ENCODE measurements around the gene IGFL4.

The IGFL4 gene

GRCh38 chr19:46081928-46082727 is 41.3 kb upstream of the IGFL4 start:
- Histone ChIP-seq H3K9ac (ENCODE audit: low read length) (no peak overlapping the region), H3K79me2 (ENCODE audit: low read length) (no peaks in the 10 kb centered on the region), H3K4me2 (ENCODE audit: low read depth, low read length) (no peak overlapping the region), H3K9me2 (replicated peaks; ENCODE audit: insufficient read depth, low read length) (no peaks in the 10 kb centered on the region), H3K9me3 (replicated peaks; ENCODE audit: insufficient read depth, low read length) (no peaks in the 10 kb centered on the region), H3K36me3 (replicated peaks; ENCODE audit: insufficient read depth, low read length) (no peaks in the 10 kb centered on the region), H3F3A (ENCODE audit: insufficient read depth, low read length) (no peaks in the 10 kb centered on the region), H3K27me3 (replicated peaks; ENCODE audit: insufficient read depth, low read length) (peaks cover 66% of the 10 kb centered on the region), H3K27ac (ENCODE audit: low read length) (no peak overlapping the region), H4K20me1 (ENCODE audit: insufficient read depth, low read length) (no peaks in the 10 kb centered on the region), H3K4me1 (ENCODE audit: low read length) (peaks cover 5% of the 10 kb centered on the region; the same call in 1 of the 2 replicates), H2AFZ (ENCODE audit: low read length) (no peak overlapping the region), H3K4me3 (ENCODE audit: low read length) (no peak overlapping the region)
- no peak for TF ChIP-seq EZH2 (optimal IDR thresholded peaks at IDR 0.05; ENCODE audit: low read depth, low read length)
- TF ChIP-seq CTCF (IDR thresholded peaks at IDR 0.05; ENCODE audit: low read length): peak; percentile 63
- DNase-seq: peak; percentile 34

GRCh38 chr19:46080561-46080960 is 39.8 kb upstream of the IGFL4 start:
- Histone ChIP-seq H3F3A (ENCODE audit: insufficient read depth, low read length) (no peaks in the 10 kb centered on the region), H3K9me2 (replicated peaks; ENCODE audit: insufficient read depth, low read length) (no peaks in the 10 kb centered on the region), H3K27ac (ENCODE audit: low read length) (no peak overlapping the region), H2AFZ (ENCODE audit: low read length) (no peak overlapping the region), H3K9me3 (replicated peaks; ENCODE audit: insufficient read depth, low read length) (no peaks in the 10 kb centered on the region), H3K4me1 (ENCODE audit: low read length) (peaks cover 9% of the 10 kb centered on the region; the same call in 1 of the 2 replicates), H3K4me3 (ENCODE audit: low read length) (no peak overlapping the region), H3K4me2 (ENCODE audit: low read depth, low read length) (no peak overlapping the region), H4K20me1 (ENCODE audit: insufficient read depth, low read length) (no peaks in the 10 kb centered on the region), H3K79me2 (ENCODE audit: low read length) (no peaks in the 10 kb centered on the region), H3K36me3 (replicated peaks; ENCODE audit: insufficient read depth, low read length) (no peaks in the 10 kb centered on the region), H3K9ac (ENCODE audit: low read length) (no peak overlapping the region), H3K27me3 (replicated peaks; ENCODE audit: insufficient read depth, low read length) (peaks cover 70% of the 10 kb centered on the region)
- no peak for TF ChIP-seq CTCF (IDR thresholded peaks at IDR 0.05; ENCODE audit: low read length)
- TF ChIP-seq EZH2 (optimal IDR thresholded peaks at IDR 0.05; ENCODE audit: low read depth, low read length): no peak
- no peak for DNase-seq

GRCh38 chr19:46079576-46079975 is 38.8 kb upstream of the IGFL4 start:
- no peak overlapping the region for H3K27ac ChIP-seq (ENCODE audit: low read length)
- H3K4me3 ChIP-seq (ENCODE audit: low read length): no peak overlapping the region
- no peak overlapping the region for H3K4me2 ChIP-seq (ENCODE audit: low read depth, low read length)
- peaks cover 9% of the 10 kb centered on the region; the same call in 1 of the 2 replicates for H3K4me1 ChIP-seq (ENCODE audit: low read length)
- no peak for DNase-seq
- H3K36me3 ChIP-seq (replicated peaks; ENCODE audit: insufficient read depth, low read length): no peaks in the 10 kb centered on the region
- no peaks in the 10 kb centered on the region for H3F3A ChIP-seq (ENCODE audit: insufficient read depth, low read length)
- no peaks in the 10 kb centered on the region for H3K79me2 ChIP-seq (ENCODE audit: low read length)
- H3K27me3 ChIP-seq (replicated peaks; ENCODE audit: insufficient read depth, low read length): peaks cover 68% of the 10 kb centered on the region
- no peak overlapping the region for H2AFZ ChIP-seq (ENCODE audit: low read length)
- no peak for TF ChIP-seq EZH2phosphoT487 (IDR thresholded peaks at IDR 0.05; ENCODE audit: low read length)
- no peak for TF ChIP-seq EZH2 (optimal IDR thresholded peaks at IDR 0.05; ENCODE audit: low read depth, low read length)
- TF ChIP-seq CTCF (IDR thresholded peaks at IDR 0.05; ENCODE audit: low read length): no peak
- no peak overlapping the region for H3K9ac ChIP-seq (ENCODE audit: low read length)
- no peaks in the 10 kb centered on the region for H4K20me1 ChIP-seq (ENCODE audit: insufficient read depth, low read length)
- no peaks in the 10 kb centered on the region for H3K9me2 ChIP-seq (replicated peaks; ENCODE audit: insufficient read depth, low read length)
- H3K9me3 ChIP-seq (replicated peaks; ENCODE audit: insufficient read depth, low read length): no peaks in the 10 kb centered on the region

All from MM.1S (cell line).